A549 (cell line): ENCODE measurements around the gene UNC13C. TPM values are rescaled to one million over a fixed set of nuclear protein-coding genes. Genes with fewer than 3 reads are reported as not detected.
"Not testable (repeated sequence)": the region's sequence is repeated elsewhere in the genome, so short reads cannot be mapped to it uniquely, and the experiment has no call there.

Source experiments
- ATAC-seq, 2 experiments: fragments of 200-7000 bp in 1 of 2; fragments of >200 bp in 1 of 2; cut with Nextera tagmentation in 1 of 2; cut with Tn5 transposase in 1 of 2; 3 replicates each; pipeline versions ENCODE4 v1.8.0 to v1.9.1; 2018 to 2020; ENCODE audit warnings: mild to moderate bottlenecking in 1 of 2, moderate library complexity in 1 of 2
- CTCF ChIA-PET: fragments of 300-600 bp; sonication (Branson Sonifier 250); formaldehyde crosslinking; extraction: SDS; loops from one replicate; lab custom pipeline; 2021; ENCODE audit warnings: antibody characterized with exemption, inconsistent platforms; lab: Yijun Ruan, JAX
- POLR2A ChIA-PET: fragments of 350-600 bp; formaldehyde crosslinking; extraction: SDS; loops from one replicate; lab custom pipeline; 2021; ENCODE audit warnings: antibody characterized with exemption, inconsistent platforms; lab: Yijun Ruan, JAX
- DNase-seq, 2 experiments: peaks; one replicate each; pipeline versions ENCODE4 v3.0.0 to v3.0.0-alpha.2; 2011 to 2016; ENCODE audit warnings: low read depth in 1 of 2, low spot score in 1 of 2
- FAIRE-seq: peaks from 2 replicates; lab custom pipeline; 2011; peaks lifted over from hg19 to GRCh38; lab: Jason Lieb, UNC
- H3K27ac ChIP-seq, 2 experiments: fragments of >200 bp; sonication (Bioruptor Twin); formaldehyde crosslinking; 3 replicates each; pipeline ENCODE4 v1.5.1; 2016 to 2017
- H3K4me1 ChIP-seq: fragments of >200 bp; sonication (Bioruptor Twin); formaldehyde crosslinking; 3 replicates; pipeline ENCODE4 v1.6.1; 2016
- H3K4me2 ChIP-seq: fragments of >200 bp; sonication (Bioruptor Twin); formaldehyde crosslinking; 3 replicates; pipeline ENCODE4 v1.6.1; 2016
- H3K4me3 ChIP-seq: fragments of >200 bp; sonication (Bioruptor Twin); formaldehyde crosslinking; 3 replicates; pipeline ENCODE4 v1.5.1; 2016
- H3K9me3 ChIP-seq: fragments of >200 bp; sonication (Bioruptor Twin); formaldehyde crosslinking; 3 replicates; pipeline ENCODE4 v1.6.1; 2016
- EHF ChIP-seq: fragments of 250-450 bp; sonication (Bioruptor Pico); IDR thresholded peaks from 2 replicates; pipeline ENCODE4 v1.5.0; 2020; ENCODE audit warnings: mild to moderate bottlenecking
- ESRRA ChIP-seq: fragments of 150-350 bp; IDR thresholded peaks from 2 replicates; pipeline ENCODE4 v1.6.1; 2014; ENCODE audit warnings: mild to moderate bottlenecking, low read length, borderline replicate concordance
- FOSB ChIP-seq: fragments of 250-450 bp; sonication (Bioruptor Pico); IDR thresholded peaks from 2 replicates; pipeline ENCODE4 v1.5.0; 2020; ENCODE audit warnings: mild to moderate bottlenecking, moderate library complexity
- HDAC2 ChIP-seq: fragments of 200-600 bp; sonication (generic); IDR thresholded peaks from 2 replicates; pipeline ENCODE4 v1.6.1; 2016
- HEYL ChIP-seq: fragments of 250-450 bp; sonication (Bioruptor Pico); IDR thresholded peaks from 2 replicates; pipeline ENCODE4 v1.8.0; 2021; ENCODE audit warnings: mild to moderate bottlenecking, moderate library complexity
- HOXA7 ChIP-seq: fragments of 250-450 bp; sonication (Bioruptor Pico); IDR thresholded peaks from 2 replicates; pipeline ENCODE4 v1.5.0; 2020; ENCODE audit warnings: mild to moderate bottlenecking, moderate library complexity
- HOXB5 ChIP-seq: fragments of 250-450 bp; sonication (Bioruptor Pico); IDR thresholded peaks from 2 replicates; pipeline ENCODE4 v1.5.0; 2020; ENCODE audit warnings: mild to moderate bottlenecking, moderate library complexity
- KDM1A ChIP-seq: fragments of 200-600 bp; sonication (generic); IDR thresholded peaks from 2 replicates; pipeline ENCODE4 v1.6.1; 2016; ENCODE audit warnings: low read depth, mild to moderate bottlenecking
- KDM5A ChIP-seq: fragments of 200-600 bp; sonication (generic); IDR thresholded peaks from 2 replicates; pipeline ENCODE4 v1.6.1; 2016; ENCODE audit warnings: antibody characterized with exemption, mild to moderate bottlenecking
- MAFK ChIP-seq: fragments of 450-650 bp; IDR thresholded peaks from 2 replicates; pipeline ENCODE4 v1.6.1; 2014; ENCODE audit not compliant: partially characterized antibody
- MAX ChIP-seq: IDR thresholded peaks from 2 replicates; pipeline ENCODE4 v1.6.1; 2012
- NFE2L2 ChIP-seq: fragments of 150-350 bp; conservative IDR thresholded peaks from 2 replicates; pipeline ENCODE4 v1.6.1; 2014; ENCODE audit warnings: low read length
- NR3C1 ChIP-seq: fragments of >200 bp; sonication (Bioruptor Twin); formaldehyde crosslinking; IDR thresholded peaks from 3 replicates; pipeline ENCODE4 v1.6.1; 2017
- PBX3 ChIP-seq: IDR thresholded peaks from 2 replicates; pipeline ENCODE4 v1.6.1; 2012
- POLR2A ChIP-seq: IDR thresholded peaks from 2 replicates; pipeline ENCODE4 v1.6.1; 2012; ENCODE audit warnings: mild to moderate bottlenecking, low read length
- POLR2AphosphoS2 ChIP-seq: conservative IDR thresholded peaks from 2 replicates; pipeline ENCODE4 v1.6.1; 2012; ENCODE audit warnings: low read length, improper control_type of control experiment, inconsistent platforms
- RAD21 ChIP-seq, 2 experiments: fragments of >200 bp in 1 of 2; sonication (Bioruptor Twin) in 1 of 2; formaldehyde crosslinking in 1 of 2; IDR thresholded peaks in 1 of 2; conservative IDR thresholded peaks in 1 of 2; 2 replicates in 1 of 2; 3 replicates in 1 of 2; pipeline ENCODE4 v1.6.1; 2012 to 2018; ENCODE audit warnings: inconsistent platforms in 1 of 2
- RARB ChIP-seq: fragments of 250-450 bp; sonication (Bioruptor Pico); IDR thresholded peaks from 2 replicates; pipeline ENCODE4 v1.8.0; 2021; ENCODE audit warnings: mild to moderate bottlenecking, moderate library complexity
- RCOR1 ChIP-seq: fragments of 150-350 bp; IDR thresholded peaks from 2 replicates; pipeline ENCODE4 v1.6.1; 2014; ENCODE audit warnings: antibody characterized with exemption, low read length, low read depth
- RNF2 ChIP-seq: fragments of 200-600 bp; sonication (generic); IDR thresholded peaks from 2 replicates; pipeline ENCODE4 v1.6.1; 2016; ENCODE audit warnings: low read depth, mild to moderate bottlenecking, antibody characterized with exemption, moderate library complexity, borderline replicate concordance
- SMC3 ChIP-seq: fragments of >200 bp; sonication (Bioruptor Twin); formaldehyde crosslinking; IDR thresholded peaks from 3 replicates; pipeline ENCODE4 v1.6.1; 2018; ENCODE audit warnings: inconsistent platforms
- SREBF2 ChIP-seq: fragments of 450-650 bp; IDR thresholded peaks from 2 replicates; pipeline ENCODE4 v1.6.1; 2014; ENCODE audit warnings: mild to moderate bottlenecking, moderate library complexity
- TFCP2L1 ChIP-seq: fragments of 250-450 bp; sonication (Bioruptor Pico); IDR thresholded peaks from 2 replicates; pipeline ENCODE4 v1.5.0; 2021; ENCODE audit warnings: mild to moderate bottlenecking
- TP53 ChIP-seq: fragments of 250-450 bp; sonication (Bioruptor Pico); IDR thresholded peaks from 2 replicates; pipeline ENCODE4 v1.5.0; 2021; ENCODE audit warnings: mild to moderate bottlenecking, moderate library complexity
- ZC3H11A ChIP-seq: fragments of 450-650 bp; IDR thresholded peaks from 2 replicates; pipeline ENCODE4 v1.6.1; 2014; ENCODE audit warnings: antibody characterized with exemption, mild to moderate bottlenecking
- WGBS: methylation state at CpG from one replicate; pipeline ENCODE4 v1.1.6; 2017; ENCODE audit errors: missing lambda C conversion rate; 5-methylcytosine and 5-hydroxymethylcytosine counted together
- polyA plus RNA-seq, 4 experiments: library from polyadenylated mRNA; depleted of rRNA in 3 of 4; stranded (reverse); fragments of >200 nt; fragmentation: RNase III in 1 of 4; extraction: RNeasy Plus Mini Kit Qiagen cat#74134 plus additional on column Dnase treatment in 1 of 4; gene quantifications; 2 replicates in 3 of 4; 3 replicates in 1 of 4; pipeline ENCODE4 v1.2.3, GENCODE V29; 2011 to 2017
- TF ChIP-seq, protein P1 (sequence below): fragments of 450-650 bp; IDR thresholded peaks from 2 replicates; pipeline ENCODE4 v1.6.1; 2014; ENCODE audit warnings: antibody characterized with exemption

The UNC13C gene
- polyA plus RNA-seq, 2 of the 4 experiments (the other 2 are of a cell fraction): 0.01 to 0.04 TPM

DNA sequence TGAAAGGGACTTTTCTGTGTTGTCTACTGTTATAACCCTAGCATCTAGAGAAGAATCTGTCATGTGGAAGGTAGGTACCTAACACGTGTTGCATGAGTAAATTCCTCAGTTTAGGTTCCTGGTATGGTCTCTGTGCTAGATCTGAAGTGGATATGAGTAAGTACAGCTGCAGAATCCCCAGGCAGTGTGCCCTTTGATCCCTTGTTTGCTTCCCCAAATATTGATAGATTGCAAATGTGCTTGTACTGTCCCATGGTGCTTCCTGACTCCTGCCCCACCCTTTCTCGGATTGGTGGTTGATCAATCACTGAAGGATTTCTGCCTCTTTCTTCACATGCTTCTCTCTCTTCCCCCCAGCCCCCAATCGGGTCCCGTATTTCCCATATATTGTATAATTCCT is 450.4 kb downstream of the UNC13C start (continued):
- TF ChIP-seq HOXB5 (CRISPR knock-in tag): no peak
- no peak for TF ChIP-seq MAX

DNA sequence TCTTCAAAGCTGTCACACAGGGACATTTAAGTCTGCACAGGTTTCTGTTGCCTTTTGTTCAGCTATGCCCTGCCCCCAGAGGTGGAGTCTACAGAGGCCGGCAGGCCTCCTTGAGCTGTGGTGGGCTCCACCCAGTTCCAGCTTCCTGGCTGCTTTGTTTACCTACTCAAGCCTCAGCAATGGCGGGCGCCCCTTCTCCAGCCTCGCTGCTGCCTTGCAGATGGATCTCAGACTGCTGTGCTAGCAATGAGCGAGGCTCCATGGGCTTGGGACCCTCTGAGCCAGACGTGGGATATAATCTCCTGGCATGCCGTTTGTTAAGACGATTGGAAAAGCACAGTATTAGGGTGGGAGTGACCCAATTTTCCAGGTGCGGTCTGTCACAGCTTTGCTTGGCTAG is 472.0 kb downstream of the UNC13C start:
- ATAC-seq, H3K9me3 ChIP-seq, H3K4me1 ChIP-seq, H3K27ac ChIP-seq, H3K4me3 ChIP-seq, FAIRE-seq, DNase-seq, CTCF ChIA-PET, POLR2A ChIA-PET, H3K4me2 ChIP-seq: not testable (repeated sequence)
- WGBS: 32% methylated on average over 7 of the region's 9 CpGs

GRCh38 chr15:54456413-54456812 is 478.2 kb downstream of the UNC13C start:
- no peak for DNase-seq
- WGBS: 0% methylated on average over 1 of the region's 1 CpG
- Histone ChIP-seq H3K4me1 (no peaks in the 10 kb centered on the region), H3K9me3 (no peaks in the 10 kb centered on the region), H3K4me2 (no peak overlapping the region), H3K4me3 (no peak overlapping the region), H3K27ac (no peak overlapping the region)
- ATAC-seq: no peak
- POLR2A ChIA-PET: no interaction called here
- TF ChIP-seq TP53: no peak
- no peak for TF ChIP-seq KDM1A
- TF ChIP-seq ZC3H11A: 0 out of 2 replicates have a peak, but pooled peaks have one; percentile 32
- CTCF ChIA-PET: no interaction called here
- FAIRE-seq: no peak

DNA sequence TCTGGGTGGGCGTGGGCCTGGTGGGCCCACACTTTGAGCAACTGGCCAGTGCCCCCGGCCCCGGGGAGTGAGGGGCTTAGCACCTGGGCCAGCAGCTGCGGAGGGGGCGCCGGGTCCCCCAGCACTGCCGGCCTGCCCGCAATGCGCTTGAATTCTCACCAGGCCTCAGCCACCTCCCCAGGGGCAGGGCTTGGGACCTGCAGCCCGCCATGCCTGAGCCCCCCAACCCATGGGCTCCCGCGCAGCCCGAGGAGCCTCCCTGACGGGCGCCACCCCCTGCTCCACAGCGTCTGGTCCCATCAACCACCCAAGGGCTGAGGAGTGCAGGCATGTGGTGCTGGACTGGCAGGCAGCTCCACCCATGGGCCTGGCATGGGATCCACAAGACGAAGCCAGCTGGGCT is 484.3 kb downstream of the UNC13C start:
- Histone ChIP-seq H3K4me1 (no peaks in the 10 kb centered on the region), H3K27ac (no peak overlapping the region), H3K4me3 (no peak overlapping the region), H3K4me2 (no peak overlapping the region), H3K9me3 (no peaks in the 10 kb centered on the region)
- DNase-seq (no peak), FAIRE-seq (no peak), ATAC-seq (no peak)
- no CpG with 5 or more reads among the region's 17 CpGs for WGBS
- ChIA-PET POLR2A (no interaction called here), CTCF (no interaction called here)
- TF ChIP-seq PBX3 (no peak), TP53 (no peak), MAFK (no peak), HOXA7 (CRISPR knock-in tag) (no peak), SMC3 (no peak), TFCP2L1 (CRISPR knock-in tag) (no peak), HDAC2 (no peak), POLR2A (no peak), KDM5A (no peak), RAD21 (conservative IDR thresholded peaks at IDR 0.05 in 1 of 2, IDR thresholded peaks at IDR 0.05 in 1 of 2) (no peak)

DNA sequence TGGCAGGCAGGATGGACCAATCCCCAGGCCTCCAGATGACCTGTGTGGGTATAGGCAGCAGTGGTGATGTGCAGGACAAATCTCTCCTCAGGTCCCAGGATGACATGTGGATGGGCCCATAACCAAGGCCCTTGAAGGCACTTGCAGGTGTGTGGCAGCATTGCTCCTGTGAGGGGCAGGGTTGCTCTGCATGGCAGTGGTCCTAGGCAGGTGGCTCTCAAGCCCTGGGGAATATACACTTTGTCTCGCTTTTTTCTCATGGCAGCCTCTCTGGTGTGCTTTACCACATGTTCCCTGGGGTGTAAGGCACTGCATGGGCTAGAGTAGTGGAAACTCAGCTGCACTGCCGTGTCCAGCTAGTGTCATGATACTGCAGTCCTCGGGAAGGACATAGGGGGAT is 503.6 kb downstream of the UNC13C start:
- CTCF ChIA-PET: no interaction called here
- WGBS: 0% methylated on average over 3 of the region's 3 CpGs

DNA sequence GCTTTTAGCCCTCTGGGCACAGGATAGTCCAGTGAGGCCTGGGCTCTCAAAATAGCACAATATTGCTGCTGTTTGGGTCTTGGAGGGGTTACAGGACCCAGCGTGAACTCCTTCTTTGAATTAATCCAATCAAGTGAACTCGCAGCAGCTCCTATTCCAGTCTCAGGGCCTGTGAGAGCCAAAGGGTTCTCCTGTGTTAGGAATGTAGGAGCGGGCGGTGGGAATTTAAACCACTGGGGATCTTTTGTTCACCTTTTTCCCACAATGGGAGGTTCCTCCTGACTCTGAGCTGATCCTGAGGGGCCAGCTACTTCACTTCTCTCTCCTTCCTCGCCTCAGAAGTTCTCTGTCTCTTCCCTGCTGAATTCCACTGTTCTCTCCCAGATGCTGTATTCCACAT is 504.0 kb downstream of the UNC13C start:
- WGBS: 11% methylated on average over 4 of the region's 5 CpGs
- DNase-seq: no peak
- Histone ChIP-seq H3K9me3 (no peaks in the 10 kb centered on the region), H3K4me2 (no peak overlapping the region), H3K4me1 (no peaks in the 10 kb centered on the region), H3K27ac (no peak overlapping the region), H3K4me3 (no peak overlapping the region)
- no peak for ATAC-seq
- FAIRE-seq: no peak
- ChIA-PET CTCF (no interaction called here), POLR2A (no interaction called here)
- TF ChIP-seq SREBF2: no peak
- no peak for TF ChIP-seq ZC3H11A
- TF ChIP-seq HOXA7 (CRISPR knock-in tag): no peak
- TF ChIP-seq, protein P1, sequence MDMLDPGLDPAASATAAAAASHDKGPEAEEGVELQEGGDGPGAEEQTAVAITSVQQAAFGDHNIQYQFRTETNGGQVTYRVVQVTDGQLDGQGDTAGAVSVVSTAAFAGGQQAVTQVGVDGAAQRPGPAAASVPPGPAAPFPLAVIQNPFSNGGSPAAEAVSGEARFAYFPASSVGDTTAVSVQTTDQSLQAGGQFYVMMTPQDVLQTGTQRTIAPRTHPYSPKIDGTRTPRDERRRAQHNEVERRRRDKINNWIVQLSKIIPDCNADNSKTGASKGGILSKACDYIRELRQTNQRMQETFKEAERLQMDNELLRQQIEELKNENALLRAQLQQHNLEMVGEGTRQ: no peak
- TF ChIP-seq RCOR1: no peak
- TF ChIP-seq ESRRA: no peak
- no peak for TF ChIP-seq POLR2AphosphoS2
- no peak for TF ChIP-seq HOXB5 (CRISPR knock-in tag)
- no peak for TF ChIP-seq MAFK

More for the DNA sequence above, 503.6 kb downstream of the UNC13C start:
- no peak for DNase-seq
- FAIRE-seq: no peak
- no peak for TF ChIP-seq FOSB (CRISPR knock-in tag)
- no peak for TF ChIP-seq RNF2
- TF ChIP-seq NR3C1: no peak
- TF ChIP-seq EHF (CRISPR knock-in tag): no peak
- TF ChIP-seq NFE2L2: no peak
- no peak for TF ChIP-seq HEYL (CRISPR knock-in tag)
- no peak for TF ChIP-seq SMC3
- no peak for TF ChIP-seq RARB (CRISPR knock-in tag)
- ATAC-seq: no peak
- POLR2A ChIA-PET: no interaction called here
- H3K4me1 ChIP-seq: no peaks in the 10 kb centered on the region
- no peak overlapping the region for H3K27ac ChIP-seq
- no peaks in the 10 kb centered on the region for H3K9me3 ChIP-seq
- H3K4me3 ChIP-seq: no peak overlapping the region
- H3K4me2 ChIP-seq: no peak overlapping the region
